Fibroblast of peridontal ligament (primary cell): ENCODE measurements around the gene DHRS3.
A peak's percentile ranks its signal among the peaks of the same experiment; 100 is the strongest.

ENCODE experiments used
- DNase-seq: peaks from one replicate; pipeline ENCODE4 v3.0.0-alpha.2; 2010; ENCODE audit errors: extremely low read depth

DHRS3 gene

DNA sequence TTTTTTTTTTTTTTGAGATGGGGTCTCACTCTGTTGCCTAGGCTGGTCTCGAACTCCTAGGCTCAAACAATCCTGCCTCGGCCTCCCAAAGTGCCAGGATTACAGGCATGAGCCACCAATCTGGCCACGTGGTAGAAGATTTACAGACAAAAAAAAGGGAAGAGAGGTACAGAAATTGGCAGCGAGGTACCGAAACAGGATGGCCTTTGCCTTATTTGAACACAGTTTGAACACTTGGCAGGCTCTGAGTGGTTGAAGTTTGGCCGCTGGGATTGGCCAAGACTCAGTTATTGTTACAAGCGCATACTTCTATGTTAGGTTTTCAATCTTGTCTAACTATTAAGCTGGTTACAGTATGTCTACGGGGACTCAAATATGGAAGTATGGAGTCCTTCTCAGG lies 19.7 kb upstream of the DHRS3 start:
- DNase-seq = no peak

DNA sequence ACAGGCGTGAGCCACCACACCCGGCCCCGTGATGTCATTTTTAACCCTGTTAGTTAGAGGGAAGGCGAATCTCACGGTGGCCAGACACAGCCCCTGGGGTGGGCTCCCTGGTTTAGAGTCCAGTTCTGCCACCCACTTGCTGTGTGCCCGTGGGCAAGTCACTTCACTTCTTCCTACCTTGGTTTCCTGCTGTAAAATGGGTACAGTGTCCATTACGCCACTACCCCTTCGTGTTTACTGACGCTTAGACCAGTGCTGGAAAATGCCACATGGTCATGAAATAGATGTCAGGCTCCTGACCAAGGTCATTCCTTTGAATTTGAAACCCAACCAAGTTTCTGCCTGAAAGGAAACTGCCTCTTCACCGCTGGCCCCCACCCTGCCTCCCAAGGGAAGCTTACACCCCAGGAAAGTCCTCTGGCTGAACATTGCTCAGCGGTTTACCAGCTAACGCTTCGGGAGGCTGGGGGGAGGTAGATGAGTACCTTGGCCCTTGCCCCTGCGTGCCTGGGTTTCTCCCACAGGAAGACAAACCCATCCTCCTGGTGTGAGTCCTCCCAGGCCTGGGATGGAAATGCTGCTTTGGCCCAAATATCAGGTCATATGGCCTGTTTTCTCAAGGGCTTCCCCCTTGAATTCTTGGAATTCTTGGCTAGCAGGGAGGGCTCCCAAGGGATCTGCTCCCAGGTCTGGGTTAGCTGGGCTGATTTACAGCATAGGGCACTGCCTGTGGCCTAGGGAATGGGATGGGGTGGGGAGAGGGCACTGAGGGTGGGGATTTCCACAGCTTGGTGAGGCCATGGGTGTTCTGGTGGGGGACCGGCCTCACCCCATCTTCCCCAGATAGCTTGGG lies 18.3 kb upstream of the DHRS3 start:
- DNase-seq = peak; percentile 49

DNA sequence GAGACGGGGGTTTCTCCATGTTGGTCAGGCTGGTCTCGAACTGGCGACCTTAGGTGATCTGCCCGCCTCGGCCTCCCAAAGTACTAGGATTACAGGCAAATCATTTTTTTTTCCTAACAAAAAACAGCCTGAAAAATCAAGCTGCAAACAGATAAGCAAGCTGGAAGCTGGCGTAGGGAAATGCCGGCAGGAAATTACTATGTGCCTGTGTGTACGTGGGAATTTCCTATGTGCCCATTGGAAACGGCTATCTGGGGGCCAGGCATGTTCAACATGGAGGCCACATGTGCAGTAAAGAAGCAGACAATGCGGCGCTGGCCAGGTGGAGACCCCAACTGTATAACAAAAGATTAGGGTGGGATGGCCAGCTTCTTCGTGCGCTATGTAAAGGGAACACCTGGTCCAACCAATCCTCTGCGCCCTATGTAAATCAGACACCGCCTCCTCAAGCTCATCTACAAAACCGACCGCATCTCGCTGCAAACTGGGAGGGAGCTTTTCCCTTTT lies 16.7 kb upstream of the DHRS3 start:
- DNase-seq = no peak

DNA sequence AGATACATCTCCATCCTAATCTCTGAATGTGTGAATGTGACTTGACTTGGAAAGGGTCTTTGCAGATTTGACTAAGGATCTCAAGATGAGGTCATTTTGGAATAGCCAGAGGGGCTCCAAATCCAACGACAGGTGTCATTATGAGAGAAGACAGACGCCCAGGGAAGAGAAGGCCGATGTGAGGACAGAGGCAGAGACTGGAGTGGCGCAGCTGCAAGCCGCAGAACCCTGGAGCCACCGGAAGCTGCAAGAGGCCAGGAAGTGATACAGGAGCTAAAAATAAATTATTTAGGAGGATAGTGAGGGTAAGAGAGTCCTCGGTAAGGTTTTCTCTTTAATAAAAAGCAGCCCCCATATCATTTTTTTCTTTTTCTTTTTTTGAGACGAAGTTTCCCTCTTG lies 16.1 kb upstream of the DHRS3 start:
- DNase-seq = no peak

DNA sequence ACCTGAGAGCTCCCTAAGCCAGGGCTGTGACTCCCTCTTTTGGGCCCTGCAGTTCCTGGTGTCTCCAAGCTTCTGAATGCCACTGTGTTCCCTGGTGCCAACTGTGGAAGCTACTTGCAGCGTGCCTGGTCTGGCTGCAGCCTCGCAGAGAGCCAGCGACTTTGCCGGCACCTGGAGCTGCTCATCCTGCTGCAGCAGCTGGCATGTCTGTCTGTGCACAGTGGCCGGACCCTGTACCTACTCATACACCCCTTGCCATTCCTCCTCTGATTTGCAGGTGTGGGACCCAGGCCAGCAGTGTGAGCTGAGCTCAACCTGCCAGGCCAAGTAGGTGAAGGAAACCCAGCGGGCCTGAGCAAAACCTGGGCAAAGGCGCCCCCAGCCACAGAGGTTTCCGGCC lies 13.6 kb upstream of the DHRS3 start:
- DNase-seq = no peak

GRCh38 chr1:12630946-12631530 lies 13.0 kb upstream of the DHRS3 start:
- DNase-seq = no peak

- DNase-seq = no peak
Observed at GRCh38 chr1:12629985-12630760, 12.2 kb upstream of the DHRS3 start.

DNA sequence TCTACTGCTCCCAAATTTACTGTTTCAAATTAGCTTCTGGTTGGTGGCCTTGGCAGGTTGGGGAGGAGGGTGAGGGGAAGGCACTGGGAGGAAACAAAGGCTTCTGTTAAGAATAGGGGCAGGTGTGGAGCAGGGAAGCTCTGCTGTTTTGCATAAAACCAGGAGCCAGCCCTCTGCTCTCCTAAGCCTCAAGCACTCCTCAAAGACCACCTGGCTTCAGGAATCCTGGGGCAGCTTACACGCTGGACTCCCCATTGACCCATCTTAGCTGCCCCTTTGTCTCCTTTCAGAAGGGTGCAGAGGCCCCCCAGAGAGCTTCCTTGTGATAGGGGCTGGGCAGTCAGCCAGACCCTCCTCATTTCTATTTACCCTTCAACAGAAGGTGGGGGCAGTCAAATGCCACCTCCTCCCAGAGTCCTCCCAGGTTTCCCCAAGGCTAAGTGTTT lies 11.5 kb upstream of the DHRS3 start:
- DNase-seq = no peak

DNA sequence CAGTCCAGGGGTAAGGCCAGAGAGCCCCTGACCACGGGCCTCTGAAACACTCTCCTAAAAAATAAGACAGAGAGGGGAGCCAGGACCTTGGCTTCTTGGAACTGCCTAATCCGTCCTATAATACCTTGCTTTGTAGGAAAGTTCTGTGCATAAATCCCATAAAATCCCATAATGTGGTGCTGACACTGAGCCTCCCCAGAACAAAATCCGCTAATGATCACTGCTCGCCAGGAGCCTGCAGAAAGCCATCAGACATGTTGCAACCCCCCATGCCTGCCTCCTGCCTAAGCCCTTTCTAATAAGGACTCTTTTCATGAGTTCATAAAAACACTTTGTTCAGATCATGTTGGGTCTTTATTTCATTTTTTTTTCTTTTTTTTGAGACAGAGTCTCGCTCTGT lies 9.3 kb upstream of the DHRS3 start:
- DNase-seq = no peak

DNA sequence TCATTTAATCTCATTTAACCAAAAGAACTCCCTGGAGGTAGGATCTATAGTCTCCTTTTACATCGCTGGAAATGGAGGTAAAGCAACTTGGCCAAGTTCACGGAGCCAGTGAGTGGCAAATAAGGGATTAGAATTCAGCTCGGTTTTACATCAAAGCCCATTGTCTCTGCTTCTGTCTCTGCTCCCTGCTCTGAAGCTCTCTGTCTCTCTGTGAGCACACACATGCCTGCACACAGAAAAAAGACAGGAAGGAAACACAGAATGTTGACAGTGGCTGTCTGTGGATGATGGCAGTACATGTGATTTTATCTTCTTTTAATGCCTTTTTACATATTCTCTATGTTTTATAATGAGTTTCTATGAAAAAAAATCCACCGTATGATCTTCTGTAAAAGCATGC lies 8.9 kb upstream of the DHRS3 start:
- DNase-seq = no peak

- no peak for DNase-seq
Observed at GRCh38 chr1:12625276-12625675, 7.3 kb upstream of the DHRS3 start.

DNA sequence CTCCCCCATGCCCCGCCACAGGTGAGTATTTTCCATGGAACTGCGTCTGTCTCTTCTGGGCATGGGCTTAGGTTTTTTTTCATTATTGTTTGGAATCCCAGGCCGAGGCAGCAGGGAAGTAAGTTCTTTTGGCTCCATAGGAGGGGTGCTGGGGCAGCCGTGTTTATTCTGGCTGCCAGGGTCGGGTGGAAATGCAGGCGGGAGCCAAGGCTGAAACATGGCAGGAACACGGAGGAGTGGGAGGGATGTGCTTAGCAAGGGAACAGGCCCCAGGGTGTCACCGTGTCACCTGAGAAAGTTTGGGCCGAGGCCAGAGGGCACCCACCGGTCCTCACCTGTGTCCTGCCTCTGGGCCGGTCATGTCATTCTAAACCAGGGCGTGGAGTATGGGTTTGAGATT lies 4.5 kb upstream of the DHRS3 start:
- DNase-seq = no peak

GRCh38 chr1:12621346-12622335 lies 3.6 kb upstream of the DHRS3 start:
- DNase-seq = no peak

GRCh38 chr1:12620931-12621330 lies 2.9 kb upstream of the DHRS3 start:
- no peak for DNase-seq

- DNase-seq = no peak
Observed at GRCh38 chr1:12620488-12620865, 2.5 kb upstream of the DHRS3 start.

DNA sequence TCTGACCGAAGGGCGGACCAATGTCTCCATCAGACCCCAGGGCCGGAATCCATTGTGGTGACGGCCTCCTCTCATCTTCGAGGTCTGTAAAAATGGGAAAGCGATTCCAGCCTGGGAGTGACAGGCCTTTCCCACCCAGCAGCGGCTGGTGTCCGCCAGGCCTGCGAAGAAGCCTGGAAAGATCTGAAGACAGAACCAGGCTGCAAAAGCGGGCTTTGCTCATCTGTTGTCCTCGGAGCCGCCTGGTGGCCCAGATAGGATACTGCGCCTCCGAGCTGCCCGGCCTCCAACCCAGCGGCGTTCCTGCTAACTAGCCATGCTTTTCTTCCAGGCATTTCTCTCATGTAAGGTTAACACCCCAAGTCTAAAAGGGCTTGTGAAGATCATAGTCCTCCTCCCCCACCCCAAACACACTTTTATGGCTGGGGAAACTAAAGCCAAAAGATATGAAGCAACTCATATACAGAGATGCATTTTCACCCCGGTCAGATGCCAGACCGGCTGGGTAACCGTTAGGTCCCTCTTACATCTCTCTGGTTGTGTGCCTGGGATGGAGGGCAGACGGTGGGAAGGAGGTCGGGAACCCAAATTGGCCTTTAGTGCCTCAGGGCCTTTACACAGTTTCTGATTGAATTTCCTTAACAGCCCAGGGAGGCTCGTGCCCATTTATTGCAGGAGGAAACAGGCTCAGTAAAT lies 1.9 kb upstream of the DHRS3 start:
- peak; percentile 90 for DNase-seq

- DNase-seq = peak; percentile 69
Observed at GRCh38 chr1:12618965-12619791, 1.2 kb upstream of the DHRS3 start.

GRCh38 chr1:12618661-12618964 lies 603 bp upstream of the DHRS3 start:
- DNase-seq = no peak

DNA sequence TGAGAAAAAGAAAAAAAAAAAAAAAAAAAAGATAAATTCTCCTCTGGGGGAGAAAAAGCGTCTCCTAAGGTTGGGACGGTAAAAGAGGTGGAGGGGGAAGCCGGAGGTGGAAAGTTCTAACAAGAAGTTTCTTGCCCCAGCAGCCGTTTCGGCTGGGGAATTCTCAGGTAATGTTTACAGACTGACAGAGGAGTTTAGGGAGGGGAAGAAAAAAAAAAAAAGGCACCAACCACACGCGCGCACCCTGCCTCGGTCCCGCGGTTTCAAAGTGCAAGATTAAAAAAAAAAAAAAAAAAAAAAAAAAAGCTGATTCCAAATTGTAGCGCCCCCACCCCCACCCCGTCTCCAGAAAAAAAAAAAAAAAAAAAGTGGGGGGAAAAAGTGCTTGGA lies 504 bp downstream of the DHRS3 start:
- no peak for DNase-seq
